K562 (cell line): ENCODE data around the gene HSD17B1. TPM values are rescaled to one million over a fixed set of nuclear protein-coding genes. Genes with fewer than 3 reads are reported as not detected.
A peak's percentile ranks its signal among the peaks of the same experiment; 100 is the strongest.

Experiments used
- ATF7 ChIP-seq: fragments of 450-650 bp; IDR thresholded peaks from 2 replicates; pipeline ENCODE4 v1.7.1; 2014; ENCODE audit warnings: mild to moderate bottlenecking, moderate library complexity
- CREB1 ChIP-seq, 2 experiments: sonication (generic) in 1 of 2; formaldehyde crosslinking in 1 of 2; IDR thresholded peaks; 2 replicates each; pipeline versions ENCODE4 v1.6.1 to v1.8.0; 2012 to 2022; ENCODE audit warnings: inconsistent platforms in 1 of 2, mild to moderate bottlenecking in 1 of 2, missing genetic modification reagents in 1 of 2, moderate library complexity in 1 of 2
- KDM5B ChIP-seq: fragments of 200-600 bp; sonication (generic); IDR thresholded peaks from 2 replicates; pipeline ENCODE4 v1.6.1; 2012; ENCODE audit warnings: low read depth, mild to moderate bottlenecking, moderate library complexity, low read length, control low read depth, inconsistent platforms; ENCODE audit not compliant: insufficient replicate concordance
- MYNN ChIP-seq, 2 experiments: sonication (generic); formaldehyde crosslinking in 1 of 2; IDR thresholded peaks; 2 replicates each; pipeline versions ENCODE4 v1.5.0 to v1.6.1; 2016 to 2020; ENCODE audit warnings: antibody characterized with exemption in 1 of 2, missing genetic modification reagents in 1 of 2
- YY1 ChIP-seq, 3 experiments: IDR thresholded peaks; 2 replicates each; pipeline ENCODE4 v1.6.1; 2011; ENCODE audit warnings: low read length in 2 of 3, mild to moderate bottlenecking in 2 of 3, moderate library complexity in 2 of 3, borderline replicate concordance in 1 of 3, control low read depth in 1 of 3, low read depth in 1 of 3; ENCODE audit not compliant: insufficient read depth in 3 of 3, insufficient replicate concordance in 2 of 3, control insufficient read depth in 1 of 3, insufficient read length in 1 of 3; ENCODE audit errors: extremely low read depth in 1 of 3
- ZNF445 ChIP-seq: fragments of 250-450 bp; sonication (Bioruptor Pico); IDR thresholded peaks from 2 replicates; pipeline ENCODE4 v1.4.0; 2020; ENCODE audit warnings: low read depth, mild to moderate bottlenecking, moderate library complexity
- polyA plus RNA-seq, 8 experiments: library from polyadenylated mRNA; depleted of rRNA in 4 of 8; stranded (reverse) in 5 of 8; unstranded in 3 of 8; fragments of >200 nt; fragmentation: Nextera tagmentation in 2 of 8; fragmentation: Illumina TruSeq in 1 of 8; extraction: Ambion mirVana in 2 of 8; extraction: Trizol in 1 of 8; gene quantifications; 2 replicates each; pipeline versions ENCODE4 v1.2.1 to v1.2.3, GENCODE V29; 2011 to 2014; ENCODE audit warnings: inconsistent platforms in 1 of 8, missing spikeins in 1 of 8
- total RNA-seq, 7 experiments: library from RNA; depleted of rRNA in 6 of 7; stranded (reverse); fragments of >200 nt in 6 of 7; fragmentation: Illumina TruSeq in 2 of 7; extraction: Trizol in 2 of 7; gene quantifications; 2 replicates each; pipeline versions ENCODE4 v1.2.1 to v1.2.3, GENCODE V29; 2011 to 2021; ENCODE audit warnings: low replicate concordance in 1 of 7
- TF ChIP-seq, protein P1 (sequence below): sonication (generic); formaldehyde crosslinking; IDR thresholded peaks from 2 replicates; pipeline ENCODE4 v1.8.0; 2022; ENCODE audit warnings: mild to moderate bottlenecking, missing genetic modification reagents
- TF ChIP-seq, protein P2 (sequence below), 3 experiments: IDR thresholded peaks in 2 of 3; conservative IDR thresholded peaks in 1 of 3; 2 replicates each; pipeline ENCODE4 v1.5.1; 2011 to 2012; ENCODE audit warnings: low read length in 3 of 3, mild to moderate bottlenecking in 3 of 3, control low read depth in 2 of 3, improper control_type of control experiment in 1 of 3, inconsistent platforms in 1 of 3, low read depth in 1 of 3, mixed read lengths in 1 of 3, moderate library complexity in 1 of 3; ENCODE audit not compliant: insufficient read depth in 2 of 3
- TF ChIP-seq, protein P3 (sequence below): fragments of 200-800 bp; sonication (Bioruptor generic); IDR thresholded peaks from 2 replicates; pipeline ENCODE4 v1.6.1; 2017; ENCODE audit warnings: missing genetic modification characterization, missing compliant biosample characterization
- TF ChIP-seq, protein P4 (sequence below): sonication (generic); formaldehyde crosslinking; IDR thresholded peaks from 2 replicates; pipeline ENCODE4 v1.4.0; 2020; ENCODE audit warnings: mild to moderate bottlenecking, missing genetic modification reagents
- TF ChIP-seq, protein P5 (sequence below): fragments of 450-650 bp; formaldehyde crosslinking; IDR thresholded peaks from 2 replicates; pipeline ENCODE4 v1.4.0; 2020; ENCODE audit warnings: mild to moderate bottlenecking, moderate library complexity
- TF ChIP-seq, protein P6 (sequence below): sonication (generic); formaldehyde crosslinking; IDR thresholded peaks from 2 replicates; pipeline ENCODE4 v1.9.0; 2022; ENCODE audit warnings: mild to moderate bottlenecking, missing genetic modification reagents

The HSD17B1 gene
- total and polyA plus RNA-seq, 9 of the 15 experiments (the other 6 are each of a cell fraction or from before 2014, with no cell fraction given), result 0.55 to 21.1 (median 3.6) TPM

DNA sequence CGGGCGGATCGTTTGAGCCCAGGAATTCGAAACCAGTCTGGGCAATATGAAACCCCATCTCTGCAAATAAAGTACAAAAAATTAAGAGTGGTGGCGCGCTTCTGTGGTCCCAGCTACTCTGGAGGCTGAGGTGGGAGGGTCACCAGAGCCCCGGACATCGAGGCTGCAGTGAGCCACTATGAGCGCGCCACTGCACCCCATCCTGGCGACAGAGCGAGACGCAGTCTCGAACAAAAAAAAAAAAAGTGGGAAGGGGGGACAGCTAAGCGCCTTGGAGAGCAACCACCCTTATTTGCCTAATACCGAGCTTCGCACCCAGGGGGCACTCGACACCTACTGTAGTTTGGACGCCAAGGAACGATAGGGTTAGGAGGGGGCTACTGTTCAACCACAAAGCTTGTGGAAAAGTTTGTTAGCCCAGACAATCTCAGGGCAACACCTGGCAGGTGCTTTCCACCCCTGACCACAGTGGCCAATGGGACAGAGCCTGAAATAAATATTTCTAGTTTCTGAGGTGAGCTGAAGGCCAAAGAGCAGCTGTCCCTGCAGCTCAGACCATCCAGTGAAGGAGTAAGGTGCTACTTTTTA, 25.7 kb downstream of the HSD17B1 start (continued):
- TF ChIP-seq, protein P1, sequence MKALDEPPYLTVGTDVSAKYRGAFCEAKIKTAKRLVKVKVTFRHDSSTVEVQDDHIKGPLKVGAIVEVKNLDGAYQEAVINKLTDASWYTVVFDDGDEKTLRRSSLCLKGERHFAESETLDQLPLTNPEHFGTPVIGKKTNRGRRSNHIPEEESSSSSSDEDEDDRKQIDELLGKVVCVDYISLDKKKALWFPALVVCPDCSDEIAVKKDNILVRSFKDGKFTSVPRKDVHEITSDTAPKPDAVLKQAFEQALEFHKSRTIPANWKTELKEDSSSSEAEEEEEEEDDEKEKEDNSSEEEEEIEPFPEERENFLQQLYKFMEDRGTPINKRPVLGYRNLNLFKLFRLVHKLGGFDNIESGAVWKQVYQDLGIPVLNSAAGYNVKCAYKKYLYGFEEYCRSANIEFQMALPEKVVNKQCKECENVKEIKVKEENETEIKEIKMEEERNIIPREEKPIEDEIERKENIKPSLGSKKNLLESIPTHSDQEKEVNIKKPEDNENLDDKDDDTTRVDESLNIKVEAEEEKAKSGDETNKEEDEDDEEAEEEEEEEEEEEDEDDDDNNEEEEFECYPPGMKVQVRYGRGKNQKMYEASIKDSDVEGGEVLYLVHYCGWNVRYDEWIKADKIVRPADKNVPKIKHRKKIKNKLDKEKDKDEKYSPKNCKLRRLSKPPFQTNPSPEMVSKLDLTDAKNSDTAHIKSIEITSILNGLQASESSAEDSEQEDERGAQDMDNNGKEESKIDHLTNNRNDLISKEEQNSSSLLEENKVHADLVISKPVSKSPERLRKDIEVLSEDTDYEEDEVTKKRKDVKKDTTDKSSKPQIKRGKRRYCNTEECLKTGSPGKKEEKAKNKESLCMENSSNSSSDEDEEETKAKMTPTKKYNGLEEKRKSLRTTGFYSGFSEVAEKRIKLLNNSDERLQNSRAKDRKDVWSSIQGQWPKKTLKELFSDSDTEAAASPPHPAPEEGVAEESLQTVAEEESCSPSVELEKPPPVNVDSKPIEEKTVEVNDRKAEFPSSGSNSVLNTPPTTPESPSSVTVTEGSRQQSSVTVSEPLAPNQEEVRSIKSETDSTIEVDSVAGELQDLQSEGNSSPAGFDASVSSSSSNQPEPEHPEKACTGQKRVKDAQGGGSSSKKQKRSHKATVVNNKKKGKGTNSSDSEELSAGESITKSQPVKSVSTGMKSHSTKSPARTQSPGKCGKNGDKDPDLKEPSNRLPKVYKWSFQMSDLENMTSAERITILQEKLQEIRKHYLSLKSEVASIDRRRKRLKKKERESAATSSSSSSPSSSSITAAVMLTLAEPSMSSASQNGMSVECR, result peak; percentile 42; the same call in 1 of the 2 replicates
- TF ChIP-seq, protein P2, sequence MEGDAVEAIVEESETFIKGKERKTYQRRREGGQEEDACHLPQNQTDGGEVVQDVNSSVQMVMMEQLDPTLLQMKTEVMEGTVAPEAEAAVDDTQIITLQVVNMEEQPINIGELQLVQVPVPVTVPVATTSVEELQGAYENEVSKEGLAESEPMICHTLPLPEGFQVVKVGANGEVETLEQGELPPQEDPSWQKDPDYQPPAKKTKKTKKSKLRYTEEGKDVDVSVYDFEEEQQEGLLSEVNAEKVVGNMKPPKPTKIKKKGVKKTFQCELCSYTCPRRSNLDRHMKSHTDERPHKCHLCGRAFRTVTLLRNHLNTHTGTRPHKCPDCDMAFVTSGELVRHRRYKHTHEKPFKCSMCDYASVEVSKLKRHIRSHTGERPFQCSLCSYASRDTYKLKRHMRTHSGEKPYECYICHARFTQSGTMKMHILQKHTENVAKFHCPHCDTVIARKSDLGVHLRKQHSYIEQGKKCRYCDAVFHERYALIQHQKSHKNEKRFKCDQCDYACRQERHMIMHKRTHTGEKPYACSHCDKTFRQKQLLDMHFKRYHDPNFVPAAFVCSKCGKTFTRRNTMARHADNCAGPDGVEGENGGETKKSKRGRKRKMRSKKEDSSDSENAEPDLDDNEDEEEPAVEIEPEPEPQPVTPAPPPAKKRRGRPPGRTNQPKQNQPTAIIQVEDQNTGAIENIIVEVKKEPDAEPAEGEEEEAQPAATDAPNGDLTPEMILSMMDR (IDR thresholded peaks at IDR 0.05 in 2 of 3, conservative IDR thresholded peaks at IDR 0.05 in 1 of 3; ENCODE audit: insufficient read depth in 2 of 3, low read depth in 1 of 3, low read length in 3 of 3), result peak; percentile 93 to 94 (median 93)
- TF ChIP-seq ATF7, result 0 out of 2 replicates have a peak, but pooled peaks have one; percentile 26
- peak; percentile 62; the same call in 1 of the 2 replicates for TF ChIP-seq CREB1 (IDR thresholded peaks at IDR 0.05)
- peak; percentile 60; the same call in 1 of the 2 replicates for TF ChIP-seq CREB1 (CRISPR knock-in tag; IDR thresholded peaks at IDR 0.05)
- TF ChIP-seq, protein P3, sequence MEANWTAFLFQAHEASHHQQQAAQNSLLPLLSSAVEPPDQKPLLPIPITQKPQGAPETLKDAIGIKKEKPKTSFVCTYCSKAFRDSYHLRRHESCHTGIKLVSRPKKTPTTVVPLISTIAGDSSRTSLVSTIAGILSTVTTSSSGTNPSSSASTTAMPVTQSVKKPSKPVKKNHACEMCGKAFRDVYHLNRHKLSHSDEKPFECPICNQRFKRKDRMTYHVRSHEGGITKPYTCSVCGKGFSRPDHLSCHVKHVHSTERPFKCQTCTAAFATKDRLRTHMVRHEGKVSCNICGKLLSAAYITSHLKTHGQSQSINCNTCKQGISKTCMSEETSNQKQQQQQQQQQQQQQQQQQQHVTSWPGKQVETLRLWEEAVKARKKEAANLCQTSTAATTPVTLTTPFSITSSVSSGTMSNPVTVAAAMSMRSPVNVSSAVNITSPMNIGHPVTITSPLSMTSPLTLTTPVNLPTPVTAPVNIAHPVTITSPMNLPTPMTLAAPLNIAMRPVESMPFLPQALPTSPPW (CRISPR knock-in tag), result peak; percentile 72
- peak; percentile 19 for TF ChIP-seq KDM5B
- TF ChIP-seq, protein P4, sequence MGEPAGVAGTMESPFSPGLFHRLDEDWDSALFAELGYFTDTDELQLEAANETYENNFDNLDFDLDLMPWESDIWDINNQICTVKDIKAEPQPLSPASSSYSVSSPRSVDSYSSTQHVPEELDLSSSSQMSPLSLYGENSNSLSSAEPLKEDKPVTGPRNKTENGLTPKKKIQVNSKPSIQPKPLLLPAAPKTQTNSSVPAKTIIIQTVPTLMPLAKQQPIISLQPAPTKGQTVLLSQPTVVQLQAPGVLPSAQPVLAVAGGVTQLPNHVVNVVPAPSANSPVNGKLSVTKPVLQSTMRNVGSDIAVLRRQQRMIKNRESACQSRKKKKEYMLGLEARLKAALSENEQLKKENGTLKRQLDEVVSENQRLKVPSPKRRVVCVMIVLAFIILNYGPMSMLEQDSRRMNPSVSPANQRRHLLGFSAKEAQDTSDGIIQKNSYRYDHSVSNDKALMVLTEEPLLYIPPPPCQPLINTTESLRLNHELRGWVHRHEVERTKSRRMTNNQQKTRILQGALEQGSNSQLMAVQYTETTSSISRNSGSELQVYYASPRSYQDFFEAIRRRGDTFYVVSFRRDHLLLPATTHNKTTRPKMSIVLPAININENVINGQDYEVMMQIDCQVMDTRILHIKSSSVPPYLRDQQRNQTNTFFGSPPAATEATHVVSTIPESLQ (CRISPR knock-in tag), result no peak
- no peak for TF ChIP-seq ZNF445 (CRISPR knock-in tag)
- TF ChIP-seq, protein P5, sequence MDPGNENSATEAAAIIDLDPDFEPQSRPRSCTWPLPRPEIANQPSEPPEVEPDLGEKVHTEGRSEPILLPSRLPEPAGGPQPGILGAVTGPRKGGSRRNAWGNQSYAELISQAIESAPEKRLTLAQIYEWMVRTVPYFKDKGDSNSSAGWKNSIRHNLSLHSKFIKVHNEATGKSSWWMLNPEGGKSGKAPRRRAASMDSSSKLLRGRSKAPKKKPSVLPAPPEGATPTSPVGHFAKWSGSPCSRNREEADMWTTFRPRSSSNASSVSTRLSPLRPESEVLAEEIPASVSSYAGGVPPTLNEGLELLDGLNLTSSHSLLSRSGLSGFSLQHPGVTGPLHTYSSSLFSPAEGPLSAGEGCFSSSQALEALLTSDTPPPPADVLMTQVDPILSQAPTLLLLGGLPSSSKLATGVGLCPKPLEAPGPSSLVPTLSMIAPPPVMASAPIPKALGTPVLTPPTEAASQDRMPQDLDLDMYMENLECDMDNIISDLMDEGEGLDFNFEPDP, result no peak
- TF ChIP-seq, protein P6, sequence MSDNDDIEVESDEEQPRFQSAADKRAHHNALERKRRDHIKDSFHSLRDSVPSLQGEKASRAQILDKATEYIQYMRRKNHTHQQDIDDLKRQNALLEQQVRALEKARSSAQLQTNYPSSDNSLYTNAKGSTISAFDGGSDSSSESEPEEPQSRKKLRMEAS (CRISPR knock-in tag), result peak; percentile 12; the same call in 1 of the 2 replicates
- TF ChIP-seq MYNN (IDR thresholded peaks at IDR 0.05), result 0 out of 2 replicates have a peak, but pooled peaks have one; percentile 43
- TF ChIP-seq MYNN (CRISPR knock-in tag; IDR thresholded peaks at IDR 0.05), result no peak
- peak in 2 of 3 experiments; percentile 16 to 17 for TF ChIP-seq YY1 (IDR thresholded peaks at IDR 0.05; ENCODE audit: borderline replicate concordance in 1 of 3, control insufficient read depth in 1 of 3, extremely low read depth in 1 of 3, insufficient read depth in 3 of 3, insufficient read length in 1 of 3, insufficient replicate concordance in 2 of 3, low read depth in 1 of 3, low read length in 2 of 3)
